ENCODE data around the gene TMC4.

DNA sequence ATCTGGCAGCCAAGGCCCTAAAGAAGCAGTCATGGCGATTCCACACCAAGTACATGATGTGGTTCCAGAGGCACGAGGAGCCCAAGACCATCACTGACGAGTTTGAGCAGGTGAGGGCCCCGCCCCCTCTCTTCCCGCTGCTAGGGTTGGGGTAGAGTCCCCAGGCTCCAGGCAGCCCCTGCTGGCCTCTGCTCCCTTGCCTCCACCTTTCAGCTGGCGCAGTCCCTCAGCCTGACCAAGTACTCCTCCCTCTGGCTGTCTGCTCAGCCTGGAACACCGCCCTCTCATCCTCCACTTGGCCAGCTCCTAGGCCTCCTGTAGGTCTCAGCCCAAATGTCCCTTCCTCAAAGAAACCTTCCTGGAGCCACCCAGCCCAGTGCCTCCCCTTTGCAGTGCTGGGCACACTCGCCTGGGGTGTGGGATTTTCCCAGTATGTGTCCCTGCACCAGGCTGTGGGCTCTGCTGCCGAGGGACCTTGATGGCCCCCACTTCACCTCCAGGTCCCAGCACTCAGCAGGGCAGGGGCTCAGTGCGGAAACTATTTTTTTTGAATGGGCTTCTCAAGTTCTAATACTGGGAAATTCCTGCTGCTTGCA lies 19.1 kb downstream of the TMC4 start:
- TF ChIP-seq EZH2 (IDR thresholded peaks at IDR 0.05; ENCODE audit: low read length, missing control alignments): no peak
- TF ChIP-seq, protein P1, sequence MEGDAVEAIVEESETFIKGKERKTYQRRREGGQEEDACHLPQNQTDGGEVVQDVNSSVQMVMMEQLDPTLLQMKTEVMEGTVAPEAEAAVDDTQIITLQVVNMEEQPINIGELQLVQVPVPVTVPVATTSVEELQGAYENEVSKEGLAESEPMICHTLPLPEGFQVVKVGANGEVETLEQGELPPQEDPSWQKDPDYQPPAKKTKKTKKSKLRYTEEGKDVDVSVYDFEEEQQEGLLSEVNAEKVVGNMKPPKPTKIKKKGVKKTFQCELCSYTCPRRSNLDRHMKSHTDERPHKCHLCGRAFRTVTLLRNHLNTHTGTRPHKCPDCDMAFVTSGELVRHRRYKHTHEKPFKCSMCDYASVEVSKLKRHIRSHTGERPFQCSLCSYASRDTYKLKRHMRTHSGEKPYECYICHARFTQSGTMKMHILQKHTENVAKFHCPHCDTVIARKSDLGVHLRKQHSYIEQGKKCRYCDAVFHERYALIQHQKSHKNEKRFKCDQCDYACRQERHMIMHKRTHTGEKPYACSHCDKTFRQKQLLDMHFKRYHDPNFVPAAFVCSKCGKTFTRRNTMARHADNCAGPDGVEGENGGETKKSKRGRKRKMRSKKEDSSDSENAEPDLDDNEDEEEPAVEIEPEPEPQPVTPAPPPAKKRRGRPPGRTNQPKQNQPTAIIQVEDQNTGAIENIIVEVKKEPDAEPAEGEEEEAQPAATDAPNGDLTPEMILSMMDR (conservative IDR thresholded peaks at IDR 0.05 in 1 of 2, IDR thresholded peaks at IDR 0.05 in 1 of 2; ENCODE audit: low read depth in 1 of 2, low read length in 2 of 2): no peak
